Neural cell (in vitro differentiated cells): Measurements from ENCODE around the gene OR52A1. TPM values are rescaled to one million over a fixed set of nuclear protein-coding genes. Genes with fewer than 3 reads are reported as not detected.

Experiments used
- H2AFZ ChIP-seq: fragments of 200-600, 300-800 bp; sonication (generic), shearing (Covaris generic); 2 replicates; pipeline ENCODE4 v1.6.0; 2014; ENCODE audit warnings: low read depth, mild to moderate bottlenecking, antibody characterized with exemption, low read length, moderate library complexity
- H3F3A ChIP-seq: fragments of 200-600 bp; shearing (Covaris generic); 2 replicates; pipeline ENCODE4 v1.6.1; 2016; ENCODE audit warnings: mild to moderate bottlenecking, moderate library complexity, mixed read lengths, antibody characterized with exemption, low read length; ENCODE audit not compliant: insufficient read depth, poor library complexity, severe bottlenecking
- H3K27ac ChIP-seq: fragments of 200-600, 300-800 bp; sonication (generic), shearing (Covaris generic); 2 replicates; pipeline ENCODE4 v1.5.1; 2014; ENCODE audit warnings: mild to moderate bottlenecking, low read length, moderate library complexity
- H3K27me3 ChIP-seq: fragments of 300-800, 200-600 bp; sonication (generic), shearing (Covaris generic); 2 replicates; pipeline ENCODE4 v1.6.0; 2014; ENCODE audit warnings: mild to moderate bottlenecking, low read depth, low read length, moderate library complexity; ENCODE audit not compliant: insufficient read depth
- H3K36me3 ChIP-seq: fragments of 300-800, 200-600 bp; sonication (generic), shearing (Covaris generic); 2 replicates; pipeline ENCODE4 v1.5.1; 2014; ENCODE audit warnings: mild to moderate bottlenecking, antibody characterized with exemption, low read length, moderate library complexity; ENCODE audit not compliant: insufficient read depth
- H3K4me2 ChIP-seq: fragments of 300-800, 200-600 bp; sonication (generic), shearing (Covaris generic); 2 replicates; pipeline ENCODE4 v1.6.0; 2014; ENCODE audit warnings: mild to moderate bottlenecking, low read length
- H3K4me3 ChIP-seq: fragments of 300-800, 200-600 bp; sonication (generic), shearing (Covaris generic); 2 replicates; pipeline ENCODE4 v1.5.1; 2014; ENCODE audit warnings: mild to moderate bottlenecking, low read length, moderate library complexity
- H3K79me2 ChIP-seq: fragments of 200-600 bp; shearing (Covaris generic); replicated peaks from 2 replicates; pipeline ENCODE4 v1.6.0; 2014; ENCODE audit warnings: mild to moderate bottlenecking, low read length, moderate library complexity; ENCODE audit not compliant: insufficient read depth
- H3K9ac ChIP-seq: fragments of 300-800, 200-600 bp; sonication (generic), shearing (Covaris generic); 2 replicates; pipeline ENCODE4 v1.6.1; 2016; ENCODE audit warnings: mild to moderate bottlenecking, low read length, mixed read lengths
- H3K9me2 ChIP-seq: fragments of 200-600 bp; shearing (Covaris generic); 2 replicates; pipeline ENCODE4 v1.6.1; 2016; ENCODE audit warnings: mild to moderate bottlenecking, low read length, mixed read lengths; ENCODE audit not compliant: insufficient read depth
- H3K9me3 ChIP-seq: fragments of 200-600, 300-800 bp; sonication (generic), shearing (Covaris generic); 2 replicates; pipeline ENCODE4 v1.6.1; 2016; ENCODE audit warnings: mild to moderate bottlenecking, mixed run types, low read length, moderate library complexity, mixed read lengths
- H4K20me1 ChIP-seq: fragments of 200-600 bp; shearing (Covaris generic); 2 replicates; pipeline ENCODE4 v1.6.1; 2016; ENCODE audit warnings: mild to moderate bottlenecking, mixed run types; ENCODE audit not compliant: insufficient read depth
- CTCF ChIP-seq: fragments of 450-650 bp; IDR thresholded peaks from 2 replicates; pipeline ENCODE4 v1.5.1; 2014; ENCODE audit warnings: antibody characterized with exemption, mild to moderate bottlenecking, moderate library complexity; ENCODE audit not compliant: poor library complexity, severe bottlenecking
- EP300 ChIP-seq: fragments of 450-650 bp; conservative IDR thresholded peaks from 2 replicates; pipeline ENCODE4 v1.6.1; 2014; ENCODE audit warnings: antibody characterized with exemption, mild to moderate bottlenecking, moderate library complexity; ENCODE audit not compliant: poor library complexity, severe bottlenecking
- EZH2 ChIP-seq: fragments of 200-600, 300-800 bp; shearing (Covaris generic), sonication (generic); IDR thresholded peaks from 2 replicates; pipeline ENCODE4 v1.6.1; 2014; ENCODE audit warnings: antibody characterized with exemption, low read length, borderline replicate concordance, mild to moderate bottlenecking; ENCODE audit not compliant: insufficient read depth, poor library complexity, severe bottlenecking
- MXI1 ChIP-seq: fragments of 450-650 bp; conservative IDR thresholded peaks from 2 replicates; pipeline ENCODE4 v1.6.1; 2014; ENCODE audit warnings: antibody characterized with exemption, mild to moderate bottlenecking; ENCODE audit not compliant: poor library complexity, severe bottlenecking
- POLR2AphosphoS5 ChIP-seq: IDR thresholded peaks from 2 replicates; pipeline ENCODE4 v1.6.1; 2012
- RAD21 ChIP-seq: fragments of 450-650 bp; conservative IDR thresholded peaks from 2 replicates; pipeline ENCODE4 v1.6.1; 2014; ENCODE audit warnings: antibody characterized with exemption, mild to moderate bottlenecking, moderate library complexity
- REST ChIP-seq: IDR thresholded peaks from 2 replicates; pipeline ENCODE4 v1.6.1; 2012; ENCODE audit warnings: borderline replicate concordance
- SMC3 ChIP-seq: fragments of 450-650 bp; conservative IDR thresholded peaks from 2 replicates; pipeline ENCODE4 v1.6.1; 2014; ENCODE audit warnings: antibody characterized with exemption, mild to moderate bottlenecking, moderate library complexity; ENCODE audit not compliant: poor library complexity
- TAF1 ChIP-seq: IDR thresholded peaks from 2 replicates; pipeline ENCODE4 v1.6.1; 2012; ENCODE audit warnings: low read depth
- polyA plus RNA-seq: library from polyadenylated mRNA; depleted of rRNA; stranded (reverse); fragments of >200 nt; gene quantifications from 2 replicates; pipeline ENCODE4 v1.2.3, GENCODE V29; 2014

Gene OR52A1
- polyA plus RNA-seq, 1 donor from 2014 or later = not detected

- no peak overlapping the region for H3K9ac ChIP-seq
- no peak overlapping the region for H3K4me2 ChIP-seq
- no peaks in the 10 kb centered on the region for H3K36me3 ChIP-seq
- H2AFZ ChIP-seq = no peak overlapping the region
- no peak overlapping the region for H3K27ac ChIP-seq
- no peaks in the 10 kb centered on the region for H4K20me1 ChIP-seq
- TF ChIP-seq CTCF (no peak), EP300 (no peak), EZH2 (no peak), SMC3 (no peak), POLR2AphosphoS5 (no peak), REST (no peak), MXI1 (no peak), RAD21 (no peak), TAF1 (no peak)
- no peaks in the 10 kb centered on the region for H3K9me3 ChIP-seq
- H3K27me3 ChIP-seq = no peaks in the 10 kb centered on the region
- H3K9me2 ChIP-seq = no peaks in the 10 kb centered on the region
- H3K4me3 ChIP-seq = no peak overlapping the region
- no peaks in the 10 kb centered on the region for H3F3A ChIP-seq
- no peaks in the 10 kb centered on the region for H3K79me2 ChIP-seq
Measured at GRCh38 chr11:5131584-5132335, 22.8 kb downstream of the OR52A1 start.

- Histone ChIP-seq H3K27ac (no peak overlapping the region), H3F3A (no peaks in the 10 kb centered on the region), H4K20me1 (no peaks in the 10 kb centered on the region), H3K9me2 (no peaks in the 10 kb centered on the region), H3K27me3 (no peaks in the 10 kb centered on the region), H3K4me2 (no peak overlapping the region), H3K79me2 (no peaks in the 10 kb centered on the region), H3K4me3 (no peak overlapping the region), H3K36me3 (no peaks in the 10 kb centered on the region), H3K9me3 (no peaks in the 10 kb centered on the region), H3K9ac (no peak overlapping the region), H2AFZ (no peak overlapping the region)
- TF ChIP-seq CTCF (no peak), EZH2 (no peak), POLR2AphosphoS5 (no peak), RAD21 (no peak), SMC3 (no peak), EP300 (no peak), MXI1 (no peak), REST (no peak), TAF1 (no peak)
Measured at GRCh38 chr11:5129457-5129877, 25.1 kb downstream of the OR52A1 start.
